Upper lobe of left lung (tissue), 4 donors: ENCODE measurements around the gene UBL4A.

Source experiments
- EP300 ChIP-seq, 4 donors: sonication (generic); formaldehyde crosslinking; IDR thresholded peaks; one replicate each; pipeline ENCODE4 v1.5.1; 2017; ENCODE audit warnings: antibody characterized with exemption in 4 of 4, control low read depth in 2 of 4
- POLR2A ChIP-seq, 4 donors: fragments of 450-650 bp; IDR thresholded peaks; one replicate each; pipeline ENCODE4 v1.5.1; 2016 to 2017; ENCODE audit warnings: antibody characterized with exemption in 4 of 4, mild to moderate bottlenecking in 2 of 4
- POLR2AphosphoS5 ChIP-seq, 2 donors: sonication (generic); formaldehyde crosslinking; IDR thresholded peaks; one replicate each; pipeline ENCODE4 v1.5.1; 2017; ENCODE audit warnings: antibody characterized with exemption in 2 of 2
- TF ChIP-seq, protein P1 (sequence below), 6 experiments: fragments of 450-650 bp in 4 of 6; fragments of 200-600 bp in 2 of 6; sonication (generic) in 2 of 6; IDR thresholded peaks; one replicate each; pipeline ENCODE4 v1.5.1; 2016 to 2019; ENCODE audit warnings: antibody characterized with exemption in 6 of 6

GRCh38 chrX:154465601-154466000, 20.8 kb downstream of the UBL4A start:
- TF ChIP-seq, protein P1, sequence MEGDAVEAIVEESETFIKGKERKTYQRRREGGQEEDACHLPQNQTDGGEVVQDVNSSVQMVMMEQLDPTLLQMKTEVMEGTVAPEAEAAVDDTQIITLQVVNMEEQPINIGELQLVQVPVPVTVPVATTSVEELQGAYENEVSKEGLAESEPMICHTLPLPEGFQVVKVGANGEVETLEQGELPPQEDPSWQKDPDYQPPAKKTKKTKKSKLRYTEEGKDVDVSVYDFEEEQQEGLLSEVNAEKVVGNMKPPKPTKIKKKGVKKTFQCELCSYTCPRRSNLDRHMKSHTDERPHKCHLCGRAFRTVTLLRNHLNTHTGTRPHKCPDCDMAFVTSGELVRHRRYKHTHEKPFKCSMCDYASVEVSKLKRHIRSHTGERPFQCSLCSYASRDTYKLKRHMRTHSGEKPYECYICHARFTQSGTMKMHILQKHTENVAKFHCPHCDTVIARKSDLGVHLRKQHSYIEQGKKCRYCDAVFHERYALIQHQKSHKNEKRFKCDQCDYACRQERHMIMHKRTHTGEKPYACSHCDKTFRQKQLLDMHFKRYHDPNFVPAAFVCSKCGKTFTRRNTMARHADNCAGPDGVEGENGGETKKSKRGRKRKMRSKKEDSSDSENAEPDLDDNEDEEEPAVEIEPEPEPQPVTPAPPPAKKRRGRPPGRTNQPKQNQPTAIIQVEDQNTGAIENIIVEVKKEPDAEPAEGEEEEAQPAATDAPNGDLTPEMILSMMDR (IDR thresholded peaks at IDR 0.05): no peak
- TF ChIP-seq EP300 (IDR thresholded peaks at IDR 0.05) (no peak), POLR2A (IDR thresholded peaks at IDR 0.05) (no peak), POLR2AphosphoS5 (IDR thresholded peaks at IDR 0.05) (no peak)
